ENCODE data around the gene FAM236B.
"Not testable (repeated sequence)": the region's sequence is repeated elsewhere in the genome, so short reads cannot be mapped to it uniquely, and the experiment has no call there.

The FAM236B gene

DNA sequence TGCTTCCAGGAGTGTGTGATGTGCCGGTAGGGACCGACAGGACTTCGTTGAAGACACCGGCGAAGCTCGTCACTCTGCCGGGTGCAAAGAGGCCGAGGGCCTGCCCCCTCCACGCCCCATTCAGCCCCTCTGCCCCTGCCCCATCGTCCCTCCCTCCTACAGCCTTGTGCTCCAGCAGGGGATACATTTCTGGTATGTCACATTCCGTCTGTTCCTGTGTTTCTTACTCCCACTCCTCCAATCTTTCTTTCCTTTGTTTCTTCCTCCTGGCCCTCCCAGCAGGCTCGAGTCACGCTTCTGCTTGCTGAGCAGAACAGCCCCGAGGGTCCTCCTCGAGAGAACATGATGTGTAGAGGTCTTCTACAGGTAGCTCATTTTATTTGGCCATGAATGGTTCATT is at the start of gene FAM236B:
FAM236B (minus strand) TSS at position 101 of the 400 bp plus-strand sequence; CDS start at position 1, 100 bp downstream.
- H3K9ac ChIP-seq (ENCODE audit: low read length in 5 of 5); H3K4me1 ChIP-seq (ENCODE audit: control insufficient read depth in 5 of 5, insufficient read depth in 5 of 5, low read length in 5 of 5); H3K4me3 ChIP-seq (ENCODE audit: low read depth in 1 of 5, low read length in 5 of 5); H3K9me3 ChIP-seq (ENCODE audit: control insufficient read depth in 5 of 5, low read length in 5 of 5); H3K27ac ChIP-seq (ENCODE audit: low read depth, low read length); H3K27me3 ChIP-seq (ENCODE audit: control insufficient read depth in 5 of 5, insufficient read depth in 4 of 5, low read length in 5 of 5); H3K36me3 ChIP-seq (ENCODE audit: control insufficient read depth in 5 of 5, insufficient read depth in 5 of 5, low read length in 5 of 5): not testable (repeated sequence)

DNA sequence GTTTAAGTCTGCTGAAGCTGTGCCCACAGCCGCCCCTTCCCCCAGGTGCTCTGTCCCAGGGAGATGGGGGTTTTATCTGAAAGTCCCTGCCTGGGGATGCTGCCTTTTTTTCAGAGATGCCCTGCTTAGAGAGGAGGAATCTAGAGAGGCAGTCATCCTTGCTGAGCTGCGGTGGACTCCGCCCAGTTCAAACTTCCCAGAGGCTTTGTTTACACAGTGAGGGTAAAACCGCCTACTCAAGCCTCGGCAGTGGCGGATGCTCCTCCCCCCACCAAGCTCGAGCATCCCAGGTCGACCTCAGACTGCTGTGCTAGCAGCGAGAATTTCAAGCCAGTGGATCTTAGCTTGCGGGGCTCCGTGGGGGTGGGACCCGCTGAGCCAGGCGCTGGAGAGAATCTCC is 48.2 kb upstream of the FAM236B start:
- not testable (repeated sequence) for H3K4me1 ChIP-seq (ENCODE audit: control insufficient read depth in 5 of 5, insufficient read depth in 5 of 5, low read length in 5 of 5); H3K27me3 ChIP-seq (ENCODE audit: control insufficient read depth in 5 of 5, insufficient read depth in 4 of 5, low read length in 5 of 5); H3K27ac ChIP-seq (ENCODE audit: low read depth, low read length); H3K36me3 ChIP-seq (ENCODE audit: control insufficient read depth in 5 of 5, insufficient read depth in 5 of 5, low read length in 5 of 5); H3K9me3 ChIP-seq (ENCODE audit: control insufficient read depth in 5 of 5, low read length in 5 of 5); H3K9ac ChIP-seq (ENCODE audit: low read length in 5 of 5); H3K4me3 ChIP-seq (ENCODE audit: low read depth in 1 of 5, low read length in 5 of 5)

DNA sequence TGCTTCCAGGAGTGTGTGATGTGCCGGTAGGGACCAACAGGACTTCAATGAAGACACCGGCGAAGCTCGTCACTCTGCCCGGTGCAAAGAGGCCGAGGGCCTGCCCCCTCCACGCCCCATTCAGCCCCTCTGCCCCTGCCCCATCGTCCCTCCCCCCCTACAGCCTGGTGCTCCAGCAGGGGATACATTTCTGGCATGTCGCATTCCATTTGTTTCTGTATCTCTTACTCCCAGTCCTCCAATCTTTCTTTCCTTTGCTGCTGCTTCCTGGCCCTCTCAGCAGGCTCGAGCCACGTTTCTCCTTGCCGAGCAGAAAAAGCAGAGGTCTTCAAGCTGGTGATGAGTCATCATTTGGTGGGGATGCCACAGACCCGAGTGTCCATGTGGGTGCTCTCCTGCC is 25.6 kb upstream of the FAM236B start, which contains the start of gene FAM236D:
FAM236D (minus strand) TSS at position 101 of the 400 bp plus-strand sequence; CDS start at position 1, 100 bp downstream.
- H3K4me3 ChIP-seq (ENCODE audit: low read depth in 1 of 5, low read length in 5 of 5); H3K36me3 ChIP-seq (ENCODE audit: control insufficient read depth in 5 of 5, insufficient read depth in 5 of 5, low read length in 5 of 5): not testable (repeated sequence)

DNA sequence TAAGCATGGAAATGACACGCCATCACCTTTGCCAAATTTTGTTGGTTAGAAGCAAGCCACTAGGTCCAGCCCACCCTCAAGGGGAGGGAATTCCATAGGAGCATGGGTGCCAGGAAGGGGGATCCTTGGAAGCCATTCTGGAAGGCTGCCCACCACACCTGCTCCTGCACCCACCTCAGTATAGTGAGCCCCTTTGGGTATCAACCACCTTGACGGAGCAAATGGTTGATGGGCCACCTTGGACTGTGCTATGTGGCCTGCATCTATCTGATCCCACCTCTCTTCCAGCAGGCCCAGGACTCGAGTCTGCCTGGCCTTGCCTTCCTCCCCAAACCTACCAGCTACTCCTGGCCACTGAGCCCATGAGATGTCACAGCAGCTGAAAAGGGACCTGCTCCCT is 7.9 kb upstream of the FAM236B start:
- not testable (repeated sequence) for H3K9ac ChIP-seq (ENCODE audit: low read length in 5 of 5); H3K4me3 ChIP-seq (ENCODE audit: low read depth in 1 of 5, low read length in 5 of 5); H3K9me3 ChIP-seq (ENCODE audit: control insufficient read depth in 5 of 5, low read length in 5 of 5); H3K4me1 ChIP-seq (ENCODE audit: control insufficient read depth in 5 of 5, insufficient read depth in 5 of 5, low read length in 5 of 5); H3K36me3 ChIP-seq (ENCODE audit: control insufficient read depth in 5 of 5, insufficient read depth in 5 of 5, low read length in 5 of 5); H3K27ac ChIP-seq (ENCODE audit: low read depth, low read length); H3K27me3 ChIP-seq (ENCODE audit: control insufficient read depth in 5 of 5, insufficient read depth in 4 of 5, low read length in 5 of 5)

More for the DNA sequence above, 25.6 kb upstream of the FAM236B start, which contains the start of gene FAM236D:
- not testable (repeated sequence) for H3K4me1 ChIP-seq (ENCODE audit: control insufficient read depth in 5 of 5, insufficient read depth in 5 of 5, low read length in 5 of 5); H3K9me3 ChIP-seq (ENCODE audit: control insufficient read depth in 5 of 5, low read length in 5 of 5); H3K27me3 ChIP-seq (ENCODE audit: control insufficient read depth in 5 of 5, insufficient read depth in 4 of 5, low read length in 5 of 5); H3K9ac ChIP-seq (ENCODE audit: low read length in 5 of 5); H3K27ac ChIP-seq (ENCODE audit: low read depth, low read length)

DNA sequence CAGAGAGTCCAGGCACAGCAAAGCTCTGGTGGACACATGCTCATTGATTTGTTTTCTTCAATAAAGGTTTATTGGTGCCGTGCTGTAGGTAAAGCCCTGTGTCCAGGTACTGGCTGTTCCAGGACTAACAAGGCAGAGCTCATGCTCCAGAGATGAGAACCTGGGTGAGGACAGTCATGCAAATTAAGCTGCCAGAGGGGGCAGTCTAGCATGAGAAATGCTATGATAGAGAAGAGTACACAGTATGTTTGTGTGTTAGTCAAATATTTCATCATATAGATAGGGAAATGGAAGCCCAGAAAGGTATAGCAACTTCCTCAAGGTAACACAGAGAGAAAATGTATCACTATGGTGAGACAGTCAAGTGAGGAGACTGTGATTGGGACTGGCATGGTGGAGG is 5.7 kb upstream of the FAM236B start:
- not testable (repeated sequence) for H3K36me3 ChIP-seq (ENCODE audit: control insufficient read depth in 5 of 5, insufficient read depth in 5 of 5, low read length in 5 of 5); H3K9ac ChIP-seq (ENCODE audit: low read length in 5 of 5); H3K4me3 ChIP-seq (ENCODE audit: low read depth in 1 of 5, low read length in 5 of 5); H3K27ac ChIP-seq (ENCODE audit: low read depth, low read length); H3K9me3 ChIP-seq (ENCODE audit: control insufficient read depth in 5 of 5, low read length in 5 of 5); H3K4me1 ChIP-seq (ENCODE audit: control insufficient read depth in 5 of 5, insufficient read depth in 5 of 5, low read length in 5 of 5); H3K27me3 ChIP-seq (ENCODE audit: control insufficient read depth in 5 of 5, insufficient read depth in 4 of 5, low read length in 5 of 5)

DNA sequence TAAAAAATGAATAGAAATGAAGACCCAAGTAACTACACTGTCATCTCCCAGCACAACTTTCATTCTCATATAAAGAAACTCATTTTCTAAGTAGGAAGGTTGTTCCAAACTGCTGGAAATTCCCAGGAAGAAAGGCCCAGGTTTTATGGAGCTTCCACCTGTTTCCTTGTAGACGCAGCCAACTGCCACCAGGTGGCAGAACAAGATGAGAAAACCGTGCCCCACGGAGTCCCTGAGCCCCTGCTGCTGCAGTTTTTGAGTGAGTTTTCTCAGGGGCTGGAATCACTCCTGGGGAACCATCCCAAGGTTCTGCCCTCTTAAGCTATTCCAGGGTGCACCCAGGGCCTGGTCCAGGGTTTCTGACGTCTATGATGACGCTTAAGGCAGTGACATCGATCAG is 1.5 kb upstream of the FAM236B start:
- H3K36me3 ChIP-seq (ENCODE audit: control insufficient read depth in 5 of 5, insufficient read depth in 5 of 5, low read length in 5 of 5); H3K4me3 ChIP-seq (ENCODE audit: low read depth in 1 of 5, low read length in 5 of 5); H3K27me3 ChIP-seq (ENCODE audit: control insufficient read depth in 5 of 5, insufficient read depth in 4 of 5, low read length in 5 of 5); H3K9ac ChIP-seq (ENCODE audit: low read length in 5 of 5); H3K4me1 ChIP-seq (ENCODE audit: control insufficient read depth in 5 of 5, insufficient read depth in 5 of 5, low read length in 5 of 5); H3K27ac ChIP-seq (ENCODE audit: low read depth, low read length); H3K9me3 ChIP-seq (ENCODE audit: control insufficient read depth in 5 of 5, low read length in 5 of 5): not testable (repeated sequence)

DNA sequence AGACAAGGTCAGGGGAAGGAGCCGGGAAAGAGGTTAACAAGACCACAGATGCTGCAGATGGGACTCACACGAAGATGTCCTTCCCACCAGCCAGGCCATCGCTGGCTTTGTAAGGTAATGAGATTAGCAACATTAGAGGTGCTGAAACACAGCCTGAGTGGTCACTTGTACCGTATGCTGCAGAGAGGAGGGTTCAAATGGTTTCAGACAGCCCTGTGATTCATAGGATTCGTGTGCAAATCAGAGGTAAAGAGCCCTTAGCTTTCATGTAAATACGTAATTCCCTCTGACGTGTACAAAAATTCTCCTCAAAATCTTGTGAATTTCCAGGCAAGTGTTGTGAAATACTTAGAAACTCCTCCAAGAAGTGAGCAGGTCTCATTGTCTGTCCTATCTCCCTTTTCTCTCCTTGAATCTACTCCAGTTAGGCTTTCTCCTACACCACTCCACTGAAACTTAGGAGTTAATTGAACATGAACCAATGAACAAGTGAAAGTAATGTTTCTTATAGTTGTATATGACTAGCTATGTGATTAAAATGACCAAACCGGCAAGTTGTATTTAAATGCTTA is 991 bp upstream of the FAM236B start:
- not testable (repeated sequence) for H3K36me3 ChIP-seq (ENCODE audit: control insufficient read depth in 5 of 5, insufficient read depth in 5 of 5, low read length in 5 of 5); H3K9me3 ChIP-seq (ENCODE audit: control insufficient read depth in 5 of 5, low read length in 5 of 5); H3K9ac ChIP-seq (ENCODE audit: low read length in 5 of 5); H3K4me3 ChIP-seq (ENCODE audit: low read depth in 1 of 5, low read length in 5 of 5); H3K4me1 ChIP-seq (ENCODE audit: control insufficient read depth in 5 of 5, insufficient read depth in 5 of 5, low read length in 5 of 5); H3K27ac ChIP-seq (ENCODE audit: low read depth, low read length); H3K27me3 ChIP-seq (ENCODE audit: control insufficient read depth in 5 of 5, insufficient read depth in 4 of 5, low read length in 5 of 5)

DNA sequence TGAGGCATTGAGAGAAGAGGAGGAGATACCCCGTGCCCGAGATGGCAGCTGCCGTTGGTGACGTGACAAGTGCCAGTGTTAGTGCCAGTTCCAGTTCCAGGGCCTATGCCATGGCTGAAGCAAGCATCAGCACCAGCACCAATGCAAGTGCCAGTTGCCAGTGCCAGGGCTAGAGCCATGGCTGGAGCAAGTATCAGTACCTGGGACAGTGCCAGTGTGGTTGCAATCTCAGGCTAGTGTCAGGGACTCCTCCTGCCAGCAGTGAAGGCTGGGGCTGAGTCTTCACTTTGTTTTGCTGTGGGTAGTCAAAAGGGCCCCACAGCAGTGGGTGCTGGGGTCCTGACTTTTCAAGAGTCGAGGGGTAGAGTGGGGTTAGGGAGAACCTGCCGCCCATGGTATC is 4.3 kb downstream of the FAM236B start:
- not testable (repeated sequence) for H3K27ac ChIP-seq (ENCODE audit: low read depth, low read length); H3K36me3 ChIP-seq (ENCODE audit: control insufficient read depth in 5 of 5, insufficient read depth in 5 of 5, low read length in 5 of 5); H3K27me3 ChIP-seq (ENCODE audit: control insufficient read depth in 5 of 5, insufficient read depth in 4 of 5, low read length in 5 of 5); H3K9me3 ChIP-seq (ENCODE audit: control insufficient read depth in 5 of 5, low read length in 5 of 5); H3K9ac ChIP-seq (ENCODE audit: low read length in 5 of 5); H3K4me3 ChIP-seq (ENCODE audit: low read depth in 1 of 5, low read length in 5 of 5); H3K4me1 ChIP-seq (ENCODE audit: control insufficient read depth in 5 of 5, insufficient read depth in 5 of 5, low read length in 5 of 5)

DNA sequence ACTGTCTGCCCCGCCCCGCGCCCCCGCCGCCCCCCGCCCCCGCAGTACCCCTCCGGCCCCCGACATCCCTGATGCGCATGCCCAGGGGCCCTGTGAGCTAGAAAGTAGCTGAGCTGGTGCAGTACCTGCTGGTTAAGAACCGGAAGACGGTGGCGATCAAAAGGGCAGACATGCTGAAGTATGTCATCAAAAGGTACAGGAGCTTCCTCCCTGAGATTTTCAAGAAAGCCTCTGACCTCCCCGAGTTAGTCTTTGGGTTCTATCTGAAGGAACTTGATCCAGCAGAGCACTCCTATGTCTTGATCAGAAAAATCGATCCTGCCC is 5.0 kb downstream of the FAM236B start:
- H3K27ac ChIP-seq (ENCODE audit: low read depth, low read length); H3K9me3 ChIP-seq (ENCODE audit: control insufficient read depth in 5 of 5, low read length in 5 of 5); H3K9ac ChIP-seq (ENCODE audit: low read length in 5 of 5); H3K4me3 ChIP-seq (ENCODE audit: low read depth in 1 of 5, low read length in 5 of 5); H3K36me3 ChIP-seq (ENCODE audit: control insufficient read depth in 5 of 5, insufficient read depth in 5 of 5, low read length in 5 of 5); H3K4me1 ChIP-seq (ENCODE audit: control insufficient read depth in 5 of 5, insufficient read depth in 5 of 5, low read length in 5 of 5); H3K27me3 ChIP-seq (ENCODE audit: control insufficient read depth in 5 of 5, insufficient read depth in 4 of 5, low read length in 5 of 5): not testable (repeated sequence)

DNA sequence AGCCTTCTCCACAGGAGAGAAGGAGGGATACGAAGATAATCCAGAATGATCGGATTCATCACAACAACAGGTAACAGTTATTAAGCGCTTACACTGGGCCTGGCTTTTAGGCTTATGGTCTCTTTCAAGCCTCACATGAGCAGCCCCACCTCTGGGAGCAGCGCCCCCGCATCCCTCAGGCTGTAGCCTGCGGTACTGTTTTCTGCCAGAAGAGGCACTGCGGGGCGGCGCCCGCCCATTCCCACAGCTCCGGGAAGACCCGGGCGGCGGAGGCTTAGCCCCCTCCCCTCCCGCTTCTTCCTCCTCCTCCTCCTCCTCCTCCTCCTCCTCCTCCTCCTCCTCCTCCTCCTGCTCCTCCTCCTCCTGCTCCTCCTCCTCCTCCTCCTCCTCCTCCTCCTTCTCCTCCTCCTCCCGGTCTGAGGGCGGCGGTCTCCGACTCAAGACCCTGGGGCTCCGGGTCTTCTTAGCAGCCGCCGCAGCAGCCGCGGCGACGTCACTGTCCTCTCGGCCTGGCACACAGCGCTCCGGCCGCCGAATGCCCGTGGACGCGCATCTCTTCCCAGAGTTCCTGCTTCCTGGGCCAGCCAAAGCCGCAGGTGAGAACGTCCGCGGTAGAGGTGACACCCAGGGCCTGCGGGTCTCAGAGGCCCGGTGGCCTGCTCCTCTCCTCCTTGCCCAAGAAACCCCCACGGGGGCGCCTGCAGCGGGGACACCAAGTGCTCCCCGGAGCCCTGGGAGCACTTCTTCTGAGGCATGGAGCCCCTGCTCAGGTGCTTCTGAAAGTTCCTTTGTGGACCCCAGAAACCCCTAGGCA is 5.6 kb downstream of the FAM236B start, which contains the start of gene DMRTC1B:
DMRTC1B (plus strand) TSS at position 238 of the 814 bp plus-strand sequence. CDS start 68,246 bp downstream, outside the sequence.
- H3K9ac ChIP-seq (ENCODE audit: low read length in 5 of 5); H3K36me3 ChIP-seq (ENCODE audit: control insufficient read depth in 5 of 5, insufficient read depth in 5 of 5, low read length in 5 of 5); H3K9me3 ChIP-seq (ENCODE audit: control insufficient read depth in 5 of 5, low read length in 5 of 5); H3K27ac ChIP-seq (ENCODE audit: low read depth, low read length); H3K4me3 ChIP-seq (ENCODE audit: low read depth in 1 of 5, low read length in 5 of 5); H3K4me1 ChIP-seq (ENCODE audit: control insufficient read depth in 5 of 5, insufficient read depth in 5 of 5, low read length in 5 of 5); H3K27me3 ChIP-seq (ENCODE audit: control insufficient read depth in 5 of 5, insufficient read depth in 4 of 5, low read length in 5 of 5): not testable (repeated sequence)

All from subcutaneous abdominal adipose tissue (tissue), 5 donors.